Measurements from ENCODE around the gene MNT.

The MNT gene

GRCh38 chr17:2379489-2380225 lies 21.2 kb downstream of the MNT start:
- DNase-seq: no peak

- DNase-seq: no peak
These were observed 22.0 kb downstream of the MNT start for GRCh38 chr17:2378905-2379304.

- DNase-seq: no peak
These were observed 23.2 kb downstream of the MNT start for GRCh38 chr17:2377659-2378058.

- no peak for DNase-seq
These were observed 24.8 kb downstream of the MNT start for GRCh38 chr17:2376107-2376506.

GRCh38 chr17:2375406-2375805 lies 25.5 kb downstream of the MNT start:
- DNase-seq: no peak

GRCh38 chr17:2374549-2375285 lies 26.1 kb downstream of the MNT start:
- no peak for DNase-seq

GRCh38 chr17:2373179-2373578 lies 27.7 kb downstream of the MNT start:
- no peak for DNase-seq

GRCh38 chr17:2372681-2373080 lies 28.2 kb downstream of the MNT start:
- no peak for DNase-seq

GRCh38 chr17:2372180-2372579 lies 28.7 kb downstream of the MNT start:
- DNase-seq: no peak

- DNase-seq: no peak
These were observed 29.4 kb downstream of the MNT start for GRCh38 chr17:2371183-2372130.

GRCh38 chr17:2370211-2370589 lies 30.7 kb downstream of the MNT start:
- no peak for DNase-seq

- no peak for DNase-seq
These were observed 31.2 kb downstream of the MNT start for GRCh38 chr17:2369551-2370210.

GRCh38 chr17:2369039-2369438 lies 31.8 kb downstream of the MNT start:
- DNase-seq: no peak

GRCh38 chr17:2368359-2368758 lies 32.5 kb downstream of the MNT start:
- DNase-seq: no peak

- no peak for DNase-seq
These were observed 33.9 kb downstream of the MNT start for GRCh38 chr17:2366747-2367494.

- no peak for DNase-seq
These were observed 35.7 kb downstream of the MNT start for GRCh38 chr17:2365132-2365531.

GRCh38 chr17:2364763-2365116 lies 36.1 kb downstream of the MNT start:
- no peak for DNase-seq

GRCh38 chr17:2363851-2364762 lies 36.8 kb downstream of the MNT start:
- DNase-seq: no peak

- DNase-seq: no peak
These were observed 37.5 kb downstream of the MNT start for GRCh38 chr17:2363318-2363717.

- DNase-seq: no peak
These were observed 38.0 kb downstream of the MNT start for GRCh38 chr17:2362881-2363280.

GRCh38 chr17:2362416-2362815 lies 38.4 kb downstream of the MNT start:
- no peak for DNase-seq

Data from NCI-H146 (cell line).